HepG2 (cell line): ENCODE results near the gene TMEM253. TPM values are rescaled to one million over a fixed set of nuclear protein-coding genes. Genes with fewer than 3 reads are reported as not detected.
A peak's percentile ranks its signal among the peaks of the same experiment; 100 is the strongest.

Experiments used
- ATAC-seq: fragments of 200-7000 bp; cut with Tn5 transposase; 3 replicates; pipeline ENCODE4 v1.9.1; 2020; ENCODE audit warnings: mild to moderate bottlenecking, moderate library complexity
- BruUV-seq: library from RNA; stranded (reverse); fragments of 400-500 nt; replicated peaks from 2 replicates; lab custom pipeline; 2021; lab: Mats Ljungman, UMichigan
- CTCF ChIA-PET: fragments of 300-600 bp; formaldehyde crosslinking; extraction: SDS; loops from one replicate; lab custom pipeline; 2021; ENCODE audit warnings: low total read pairs, inconsistent platforms, low intra/inter-chr PET ratio; lab: Yijun Ruan, JAX
- POLR2A ChIA-PET: fragments of 350-600 bp; sonication (Branson Sonifier 250); formaldehyde crosslinking; loops from one replicate; lab custom pipeline; 2020; ENCODE audit warnings: antibody characterized with exemption, inconsistent platforms; lab: Yijun Ruan, JAX
- DNase-seq: peaks from one replicate; pipeline ENCODE4 v3.0.0-alpha.2; 2015; ENCODE audit warnings: low spot score
- FAIRE-seq: peaks from 3 replicates; lab custom pipeline; 2011; peaks lifted over from hg19 to GRCh38; lab: Jason Lieb, UNC
- H2AFZ ChIP-seq: one replicate; pipeline ENCODE4 v1.6.1; 2011; ENCODE audit warnings: low read length, inconsistent platforms
- H3K27ac ChIP-seq: fragments of 300-600 bp; 3 replicates; pipeline ENCODE4 v1.8.0; 2011; ENCODE audit warnings: mixed run types, mild to moderate bottlenecking, mixed read lengths, low read length, inconsistent platforms; ENCODE audit not compliant: insufficient read depth; ENCODE audit errors: extremely low read length
- H3K27me3 ChIP-seq, 2 experiments: fragments of 200-600 bp in 1 of 2; 2 replicates in 1 of 2; 3 replicates in 1 of 2; pipeline versions ENCODE4 v1.6.0 to v1.8.0; 2011; ENCODE audit warnings: low read length in 2 of 2, mild to moderate bottlenecking in 2 of 2, moderate library complexity in 2 of 2, inconsistent platforms in 1 of 2; ENCODE audit not compliant: insufficient read depth in 2 of 2, control insufficient read depth in 1 of 2
- H3K36me3 ChIP-seq, 2 experiments: fragments of 200-600 bp in 1 of 2; replicated peaks in 1 of 2; 2 replicates in 1 of 2; 3 replicates in 1 of 2; pipeline versions ENCODE4 v1.5.1 to v1.8.0; 2011; ENCODE audit warnings: low read length in 2 of 2, inconsistent platforms in 1 of 2; ENCODE audit not compliant: insufficient read depth in 2 of 2, control insufficient read depth in 1 of 2
- H3K4me1 ChIP-seq: 2 replicates; pipeline ENCODE4 v1.5.1; 2012; ENCODE audit warnings: low read length, inconsistent platforms; ENCODE audit not compliant: insufficient read depth
- H3K4me2 ChIP-seq: 2 replicates; pipeline ENCODE4 v1.6.0; 2011; ENCODE audit warnings: low read depth, low read length, inconsistent platforms
- H3K4me3 ChIP-seq, 3 experiments: fragments of 200-600 bp in 1 of 3; sonication (generic), shearing (Covaris generic) in 1 of 3; replicated peaks in 1 of 3; 2 replicates each; pipeline ENCODE4 v1.5.1; 2011 to 2016; ENCODE audit warnings: low read length in 3 of 3, inconsistent platforms in 2 of 3, low read depth in 2 of 3, mild to moderate bottlenecking in 2 of 3, control low read depth in 1 of 3, mixed read lengths in 1 of 3; ENCODE audit not compliant: insufficient read depth in 1 of 3
- H3K79me2 ChIP-seq: one replicate; pipeline ENCODE4 v1.6.1; 2011; ENCODE audit warnings: low read length, inconsistent platforms; ENCODE audit not compliant: insufficient read depth
- H3K9ac ChIP-seq: 2 replicates; pipeline ENCODE4 v1.6.0; 2011; ENCODE audit warnings: mild to moderate bottlenecking, low read depth, low read length, inconsistent platforms; ENCODE audit not compliant: insufficient read depth
- H3K9me3 ChIP-seq: 2 replicates; pipeline ENCODE4 v1.5.1; 2012; ENCODE audit warnings: mild to moderate bottlenecking, low read length
- H4K20me1 ChIP-seq: 2 replicates; pipeline ENCODE4 v1.6.0; 2011; ENCODE audit warnings: inconsistent platforms, mild to moderate bottlenecking, low read length, moderate library complexity; ENCODE audit not compliant: insufficient read depth
- BORCS8-MEF2B ChIP-seq: sonication (generic); formaldehyde crosslinking; IDR thresholded peaks from 2 replicates; pipeline ENCODE4 v1.8.0; 2022; ENCODE audit warnings: mild to moderate bottlenecking, missing genetic modification reagents
- CSRNP2 ChIP-seq: sonication (generic); formaldehyde crosslinking; conservative IDR thresholded peaks from 2 replicates; pipeline ENCODE4 v1.8.0; 2022; ENCODE audit warnings: low read depth, missing genetic modification reagents
- ETV6 ChIP-seq: sonication (generic); formaldehyde crosslinking; conservative IDR thresholded peaks from 2 replicates; pipeline ENCODE4 v1.4.0; 2020; ENCODE audit warnings: missing genetic modification reagents
- IKZF5 ChIP-seq: IDR thresholded peaks from 2 replicates; pipeline ENCODE4 v1.6.1; 2018; ENCODE audit warnings: missing genetic modification reagents, mild to moderate bottlenecking, missing compliant biosample characterization
- NR2F6 ChIP-seq, 2 experiments: IDR thresholded peaks; 2 replicates each; pipeline ENCODE4 v1.6.1; 2016; ENCODE audit warnings: antibody characterized with exemption in 1 of 2, mild to moderate bottlenecking in 1 of 2
- NRL ChIP-seq: sonication (generic); formaldehyde crosslinking; IDR thresholded peaks from 2 replicates; pipeline ENCODE4 v1.5.0; 2020; ENCODE audit warnings: missing genetic modification reagents, mild to moderate bottlenecking, moderate library complexity, borderline replicate concordance
- RARA ChIP-seq: IDR thresholded peaks from 2 replicates; pipeline ENCODE4 v1.6.1; 2016; ENCODE audit warnings: missing genetic modification reagents, missing compliant biosample characterization
- SETDB1 ChIP-seq: sonication (generic); formaldehyde crosslinking; IDR thresholded peaks from 2 replicates; pipeline ENCODE4 v1.5.1; 2020; ENCODE audit warnings: missing genetic modification reagents, mild to moderate bottlenecking, borderline replicate concordance
- SMARCE1 ChIP-seq: fragments of 450-650 bp; IDR thresholded peaks from 2 replicates; pipeline ENCODE4 v1.6.1; 2017; ENCODE audit warnings: borderline replicate concordance
- SP5 ChIP-seq: IDR thresholded peaks from 2 replicates; pipeline ENCODE4 v1.6.1; 2016; ENCODE audit warnings: low read depth, borderline replicate concordance
- SUZ12 ChIP-seq: fragments of 150-350 bp; IDR thresholded peaks from 2 replicates; pipeline ENCODE4 v1.6.1; 2014; ENCODE audit warnings: low read depth, low read length
- ZBTB37 ChIP-seq: sonication (generic); formaldehyde crosslinking; IDR thresholded peaks from 2 replicates; pipeline ENCODE4 v1.4.0; 2020; ENCODE audit warnings: mild to moderate bottlenecking, missing genetic modification reagents
- ZNF296 ChIP-seq: sonication (generic); formaldehyde crosslinking; conservative IDR thresholded peaks from 2 replicates; pipeline ENCODE4 v1.5.0; 2020; ENCODE audit warnings: mild to moderate bottlenecking, missing genetic modification reagents
- ZNF414 ChIP-seq: sonication (generic); formaldehyde crosslinking; IDR thresholded peaks from 2 replicates; pipeline ENCODE4 v1.5.0; 2020; ENCODE audit warnings: missing genetic modification reagents
- ZNF605 ChIP-seq: sonication (generic); formaldehyde crosslinking; IDR thresholded peaks from 2 replicates; pipeline ENCODE4 v1.8.0; 2022; ENCODE audit warnings: mild to moderate bottlenecking, missing genetic modification reagents
- WGBS: methylation state at CpG from one replicate; pipeline ENCODE4 v1.1.6; 2017; ENCODE audit warnings: low lambda C conversion rate; 5-methylcytosine and 5-hydroxymethylcytosine counted together
- in situ Hi-C: cut with HindIII; loops from 2 replicates; pipeline ENCODE4 v1.10.0; 2017; ENCODE audit warnings: low pct_unique_long_range_greater_than_20kb; ENCODE audit not compliant: extremely low pct_ligation_motif_present
- intact Hi-C: fragments of 100-400 bp; cut with micrococcal nuclease; formaldehyde crosslinking; loops from one replicate; pipeline ENCODE4 v1.10.0; 2022; ENCODE audit not compliant: unreplicated experiment
- polyA plus RNA-seq, 8 experiments: library from polyadenylated mRNA; depleted of rRNA in 3 of 8; stranded (reverse) in 7 of 8; unstranded in 1 of 8; fragments of >200 nt; fragmentation: Illumina TruSeq in 4 of 8; extraction: Trizol in 4 of 8; gene quantifications; 2 replicates each; pipeline versions ENCODE4 v1.2.1 to v1.2.3, GENCODE V29; 2011 to 2016; ENCODE audit warnings: low read depth in 4 of 8, missing spikeins in 1 of 8, mixed read lengths in 1 of 8; ENCODE audit not compliant: insufficient read depth in 1 of 8
- total RNA-seq, 5 experiments: library from RNA; depleted of rRNA; stranded (reverse); fragments of >200 nt; fragmentation: Illumina TruSeq; extraction: Trizol; gene quantifications; 2 replicates each; pipeline ENCODE4 v1.2.3, GENCODE V29; 2016; ENCODE audit warnings: low read depth in 1 of 5

Gene TMEM253
- total and polyA plus RNA-seq, 2 of the 13 experiments (the other 11 are each of a cell fraction or from before 2014, with no cell fraction given): 0.29 to 0.45 TPM

GRCh38 chr14:21104448-21105060 lies 3.7 kb downstream of the TMEM253 start (continued):
- peak; percentile 64; the same call in 1 of the 2 replicates for TF ChIP-seq ZBTB37 (CRISPR knock-in tag)
- 0 out of 2 replicates have a peak, but pooled peaks have one; percentile 31 for TF ChIP-seq NR2F6 (IDR thresholded peaks at IDR 0.05)
- TF ChIP-seq NR2F6 (CRISPR knock-in tag; IDR thresholded peaks at IDR 0.05): no peak

GRCh38 chr14:21105095-21105494 lies 4.2 kb downstream of the TMEM253 start:
- H3K27me3 ChIP-seq: no peaks in the 10 kb centered on the region; a peak in 1 of 5 replicates
- FAIRE-seq (no peak), ATAC-seq (no peak), DNase-seq (no peak)
- no peaks in the 10 kb centered on the region for H3K9me3 ChIP-seq
- H3K9ac ChIP-seq: peak overlapping the region; percentile 95
- ChIA-PET CTCF (interaction anchor here (1.1 to 8.0 kb wide), 5 partner anchors 12 to 93 kb away, joined by 3 to 320 read pairs (median 20); partner anchors contain the start of genes ARHGEF40 and ZNF219), POLR2A (interaction anchor here (1.1 to 6.5 kb wide), 17 partner anchors 10 to 423 kb away, joined by 3 to 141 read pairs (median 9); partner anchors contain the start of gene ARHGEF40)
- H4K20me1 ChIP-seq: no peaks in the 10 kb centered on the region
- peak overlapping the region; percentile 94 for H3K4me2 ChIP-seq
- H3K27ac ChIP-seq: peak overlapping the region; percentile 97
- 84% methylated on average over 8 of the region's 8 CpGs for WGBS
- no TSS peak for BruUV-seq
- H3K36me3 ChIP-seq: no peaks in the 10 kb centered on the region
- in situ Hi-C loops: no loop called here
- H3K79me2 ChIP-seq: peaks cover 11% of the 10 kb centered on the region
- H2AFZ ChIP-seq: peak overlapping the region; percentile 33
- peaks cover 80% of the 10 kb centered on the region for H3K4me1 ChIP-seq
- intact Hi-C loops: no loop called here
- H3K4me3 ChIP-seq: peak overlapping the region; percentile 61 to 82 (median 66)
- TF ChIP-seq SETDB1 (no peak), CSRNP2 (CRISPR knock-in tag) (no peak), ZNF605 (CRISPR knock-in tag) (no peak), BORCS8-MEF2B (CRISPR knock-in tag) (no peak), ETV6 (CRISPR knock-in tag) (no peak), RARA (CRISPR knock-in tag) (no peak), ZNF296 (CRISPR knock-in tag) (no peak), SP5 (no peak), IKZF5 (no peak), SUZ12 (no peak), SMARCE1 (no peak), NRL (no peak), ZNF414 (CRISPR knock-in tag) (no peak)
